DOHH2 (cell line): ENCODE results near the gene SPIN2A.
"Not testable (repeated sequence)": the region's sequence is repeated elsewhere in the genome, so short reads cannot be mapped to it uniquely, and the experiment has no call there.

Experiments
- H3F3A ChIP-seq: fragments of 200-600 bp; sonication (generic), shearing (Covaris generic); 2 replicates; pipeline ENCODE4 v1.6.0; 2016; ENCODE audit warnings: antibody characterized with exemption, mild to moderate bottlenecking; ENCODE audit not compliant: control insufficient read depth, insufficient read depth
- H3K27ac ChIP-seq: fragments of 200-600 bp; sonication (generic); 2 replicates; pipeline ENCODE4 v1.5.1; 2014; ENCODE audit warnings: low read depth, mild to moderate bottlenecking, low read length, moderate library complexity
- H3K27me3 ChIP-seq: fragments of 200-600 bp; sonication (generic); 2 replicates; pipeline ENCODE4 v1.6.1; 2014; ENCODE audit warnings: mild to moderate bottlenecking, low read length, mixed read lengths; ENCODE audit not compliant: control insufficient read depth
- H3K36me3 ChIP-seq: fragments of 200-600 bp; sonication (generic); 2 replicates; pipeline ENCODE4 v1.6.1; 2014; ENCODE audit warnings: mild to moderate bottlenecking, low read length, moderate library complexity, mixed read lengths; ENCODE audit not compliant: control insufficient read depth
- H3K4me1 ChIP-seq: fragments of 200-600 bp; sonication (generic); 2 replicates; pipeline ENCODE4 v1.6.1; 2014; ENCODE audit warnings: mild to moderate bottlenecking, low read length, mixed read lengths; ENCODE audit not compliant: control insufficient read depth
- H3K4me2 ChIP-seq: fragments of 200-600 bp; sonication (generic); 2 replicates; pipeline ENCODE4 v1.6.0; 2014; ENCODE audit warnings: mild to moderate bottlenecking, low read length, moderate library complexity
- H3K4me3 ChIP-seq: fragments of 200-600 bp; sonication (generic); 2 replicates; pipeline ENCODE4 v1.5.1; 2014; ENCODE audit warnings: mild to moderate bottlenecking, low read length, mixed read lengths
- H3K79me2 ChIP-seq: fragments of 200-600 bp; sonication (generic); 2 replicates; pipeline ENCODE4 v1.6.1; 2014; ENCODE audit warnings: mild to moderate bottlenecking, low read length, mixed read lengths; ENCODE audit not compliant: control insufficient read depth
- H3K9me2 ChIP-seq: fragments of 200-600 bp; sonication (generic); replicated peaks from 2 replicates; pipeline ENCODE4 v1.6.1; 2014; ENCODE audit warnings: mild to moderate bottlenecking, low read length, mixed read lengths; ENCODE audit not compliant: control insufficient read depth
- H3K9me3 ChIP-seq: fragments of 200-600 bp; sonication (generic); 2 replicates; pipeline ENCODE4 v1.6.1; 2014; ENCODE audit warnings: antibody characterized with exemption, low read length, mixed read lengths; ENCODE audit not compliant: control insufficient read depth, insufficient read depth
- H4K20me1 ChIP-seq: fragments of 200-600 bp; sonication (generic); 2 replicates; pipeline ENCODE4 v1.6.0; 2014; ENCODE audit warnings: low read depth, mild to moderate bottlenecking, antibody characterized with exemption, low read length, moderate library complexity; ENCODE audit not compliant: control insufficient read depth, insufficient read depth
- EZH2phosphoT487 ChIP-seq: fragments of 200-600 bp; sonication (generic); IDR thresholded peaks from 2 replicates; pipeline ENCODE4 v1.6.1; 2017; ENCODE audit warnings: borderline replicate concordance, mild to moderate bottlenecking, antibody characterized with exemption, low read length, moderate library complexity, mixed read lengths
- TF ChIP-seq, protein P1 (sequence below): fragments of 200-600 bp; sonication (generic); IDR thresholded peaks from one replicate; pipeline ENCODE4 v1.5.1; 2014; ENCODE audit warnings: antibody characterized with exemption, mild to moderate bottlenecking, low read depth, low read length; ENCODE audit not compliant: poor library complexity, severe bottlenecking

The SPIN2A gene

DNA sequence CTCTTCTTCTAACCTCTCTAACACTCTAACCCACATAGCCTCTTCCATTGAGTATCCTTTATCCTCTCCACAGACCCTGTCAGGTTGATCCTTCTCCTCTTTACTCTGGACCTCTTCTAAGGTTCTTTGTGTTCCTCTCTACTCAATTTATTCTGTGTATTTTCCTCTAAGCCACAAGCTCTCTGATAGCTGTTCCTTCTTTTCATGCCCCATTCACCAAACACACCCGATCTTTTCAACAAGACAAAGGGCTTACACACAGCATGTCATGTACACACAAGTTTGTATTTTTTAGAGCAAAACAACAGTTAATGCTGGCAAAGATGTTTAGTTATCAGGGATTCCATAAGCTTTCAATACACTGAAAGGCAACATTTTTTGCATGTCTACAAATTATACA is 17.8 kb downstream of the SPIN2A start:
- Histone ChIP-seq H3K27me3 (no peaks in the 10 kb centered on the region), H3K36me3 (no peaks in the 10 kb centered on the region), H3F3A (no peaks in the 10 kb centered on the region), H3K4me2 (no peak overlapping the region), H3K79me2 (peaks cover 5% of the 10 kb centered on the region; the same call in 1 of the 2 replicates), H3K9me3 (no peaks in the 10 kb centered on the region), H3K4me3 (no peak overlapping the region), H3K27ac (no peak overlapping the region), H3K9me2 (no peaks in the 10 kb centered on the region), H3K4me1 (0 out of 2 replicates have a peak, but pooled peaks cover under 1% of the 10 kb centered on the region), H4K20me1 (no peaks in the 10 kb centered on the region)
- no peak for TF ChIP-seq EZH2phosphoT487
- TF ChIP-seq, protein P1, sequence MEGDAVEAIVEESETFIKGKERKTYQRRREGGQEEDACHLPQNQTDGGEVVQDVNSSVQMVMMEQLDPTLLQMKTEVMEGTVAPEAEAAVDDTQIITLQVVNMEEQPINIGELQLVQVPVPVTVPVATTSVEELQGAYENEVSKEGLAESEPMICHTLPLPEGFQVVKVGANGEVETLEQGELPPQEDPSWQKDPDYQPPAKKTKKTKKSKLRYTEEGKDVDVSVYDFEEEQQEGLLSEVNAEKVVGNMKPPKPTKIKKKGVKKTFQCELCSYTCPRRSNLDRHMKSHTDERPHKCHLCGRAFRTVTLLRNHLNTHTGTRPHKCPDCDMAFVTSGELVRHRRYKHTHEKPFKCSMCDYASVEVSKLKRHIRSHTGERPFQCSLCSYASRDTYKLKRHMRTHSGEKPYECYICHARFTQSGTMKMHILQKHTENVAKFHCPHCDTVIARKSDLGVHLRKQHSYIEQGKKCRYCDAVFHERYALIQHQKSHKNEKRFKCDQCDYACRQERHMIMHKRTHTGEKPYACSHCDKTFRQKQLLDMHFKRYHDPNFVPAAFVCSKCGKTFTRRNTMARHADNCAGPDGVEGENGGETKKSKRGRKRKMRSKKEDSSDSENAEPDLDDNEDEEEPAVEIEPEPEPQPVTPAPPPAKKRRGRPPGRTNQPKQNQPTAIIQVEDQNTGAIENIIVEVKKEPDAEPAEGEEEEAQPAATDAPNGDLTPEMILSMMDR: no peak

DNA sequence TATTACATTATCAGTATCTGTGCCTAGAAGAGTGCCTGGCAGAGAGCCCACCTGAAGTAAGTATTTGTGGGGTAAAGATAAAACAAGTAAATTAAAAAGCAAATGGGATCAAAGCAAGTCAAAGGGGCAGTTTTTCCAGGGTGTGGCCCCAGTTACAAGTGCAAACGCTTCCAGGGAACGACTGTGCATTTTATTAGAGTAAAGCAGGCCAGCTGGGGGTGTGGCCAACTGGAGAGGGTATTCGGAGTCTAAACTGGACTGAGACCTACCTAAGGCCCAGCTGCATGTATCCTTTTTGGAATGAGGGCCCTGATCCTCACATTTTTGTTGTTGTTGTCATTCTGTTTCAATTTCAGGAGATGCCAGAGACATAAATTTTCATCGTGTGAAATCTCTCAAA is 19.6 kb downstream of the SPIN2A start:
- H3K9me2 ChIP-seq, H3K9me3 ChIP-seq, H3K27ac ChIP-seq, H3K4me3 ChIP-seq, H3K27me3 ChIP-seq, H3K4me2 ChIP-seq, H3K4me1 ChIP-seq, H4K20me1 ChIP-seq, H3K79me2 ChIP-seq, H3F3A ChIP-seq, H3K36me3 ChIP-seq: not testable (repeated sequence)

DNA sequence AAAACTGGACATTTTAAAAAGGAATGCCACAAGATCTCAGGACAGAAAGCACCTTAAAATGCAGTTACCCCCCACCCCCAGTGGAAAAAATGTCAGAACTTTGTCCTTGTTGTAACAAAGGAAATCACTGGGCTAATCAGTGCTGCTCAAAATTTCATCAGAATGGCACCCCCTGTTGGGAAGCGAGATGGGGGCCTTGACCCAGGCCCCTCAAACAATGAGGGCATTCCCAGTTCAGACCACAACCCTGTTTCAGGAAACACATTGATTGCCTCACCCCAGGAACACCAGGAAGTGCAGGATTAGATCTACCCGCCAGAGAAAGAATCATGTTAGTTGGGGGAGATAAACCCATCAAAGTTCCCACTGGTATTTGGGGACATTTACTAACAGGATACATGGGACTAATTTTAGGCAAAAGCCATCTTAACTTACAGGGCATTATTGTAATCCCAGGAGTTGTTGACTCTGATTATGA is 32.2 kb downstream of the SPIN2A start:
- Histone ChIP-seq H3K4me1 (no peaks in the 10 kb centered on the region), H3K4me2 (no peak overlapping the region), H3K9me2 (no peaks in the 10 kb centered on the region), H3K79me2 (no peaks in the 10 kb centered on the region), H3K9me3 (no peaks in the 10 kb centered on the region), H3K27me3 (no peaks in the 10 kb centered on the region), H3K27ac (no peak overlapping the region), H3F3A (no peaks in the 10 kb centered on the region), H3K36me3 (no peaks in the 10 kb centered on the region), H3K4me3 (no peak overlapping the region), H4K20me1 (no peaks in the 10 kb centered on the region)
- no peak for TF ChIP-seq EZH2phosphoT487
- TF ChIP-seq, protein P1: no peak

DNA sequence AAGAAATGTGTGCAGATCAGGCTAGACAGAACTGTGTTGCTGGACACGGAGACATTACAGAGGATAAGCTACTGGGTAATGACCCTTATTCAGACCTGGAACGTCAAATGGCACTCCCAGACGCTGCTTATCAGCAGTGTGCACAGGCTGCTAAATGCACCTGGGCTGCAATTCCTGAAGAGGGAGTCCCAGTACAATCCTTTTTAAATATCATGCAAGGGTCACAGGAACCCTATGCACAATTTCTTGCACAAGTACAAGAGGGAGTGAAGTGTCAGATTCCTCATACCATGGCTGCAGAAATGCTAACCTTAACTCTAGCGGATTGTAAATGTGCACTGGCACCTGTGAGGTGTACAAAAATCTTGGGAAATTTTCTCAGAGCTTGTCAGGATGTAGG is 32.8 kb downstream of the SPIN2A start:
- no peaks in the 10 kb centered on the region for H3K79me2 ChIP-seq
- no peak overlapping the region for H3K27ac ChIP-seq
- no peaks in the 10 kb centered on the region for H3F3A ChIP-seq
- no peaks in the 10 kb centered on the region for H4K20me1 ChIP-seq
- H3K4me1 ChIP-seq: no peaks in the 10 kb centered on the region
- H3K36me3 ChIP-seq: no peaks in the 10 kb centered on the region
- no peaks in the 10 kb centered on the region for H3K27me3 ChIP-seq
- no peaks in the 10 kb centered on the region for H3K9me2 ChIP-seq
- no peak overlapping the region for H3K4me2 ChIP-seq
- no peak for TF ChIP-seq EZH2phosphoT487
- TF ChIP-seq, protein P1: no peak
- H3K9me3 ChIP-seq: no peaks in the 10 kb centered on the region
- no peak overlapping the region for H3K4me3 ChIP-seq
